Measurements from ENCODE around the gene CCT7.

DNA sequence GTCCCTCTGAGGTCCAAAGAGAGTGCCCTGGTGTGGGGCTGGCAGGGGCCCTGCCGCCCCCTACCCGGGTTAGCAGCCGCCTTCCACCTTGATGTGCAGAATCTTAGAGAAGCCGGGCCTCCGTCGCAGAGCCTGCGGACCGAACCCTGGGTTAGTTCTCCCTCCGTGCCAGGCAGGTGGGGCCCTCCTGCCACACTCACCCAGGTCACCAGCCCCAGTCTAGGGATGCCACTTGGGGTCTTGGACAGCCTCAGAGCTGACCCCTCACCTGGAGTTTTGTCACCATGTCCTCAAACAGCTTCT, 24.8 kb downstream of the CCT7 start:
- no peak for TF ChIP-seq RFX5 (IDR thresholded peaks at IDR 0.05; ENCODE audit: low read length)
- TF ChIP-seq, protein P1, sequence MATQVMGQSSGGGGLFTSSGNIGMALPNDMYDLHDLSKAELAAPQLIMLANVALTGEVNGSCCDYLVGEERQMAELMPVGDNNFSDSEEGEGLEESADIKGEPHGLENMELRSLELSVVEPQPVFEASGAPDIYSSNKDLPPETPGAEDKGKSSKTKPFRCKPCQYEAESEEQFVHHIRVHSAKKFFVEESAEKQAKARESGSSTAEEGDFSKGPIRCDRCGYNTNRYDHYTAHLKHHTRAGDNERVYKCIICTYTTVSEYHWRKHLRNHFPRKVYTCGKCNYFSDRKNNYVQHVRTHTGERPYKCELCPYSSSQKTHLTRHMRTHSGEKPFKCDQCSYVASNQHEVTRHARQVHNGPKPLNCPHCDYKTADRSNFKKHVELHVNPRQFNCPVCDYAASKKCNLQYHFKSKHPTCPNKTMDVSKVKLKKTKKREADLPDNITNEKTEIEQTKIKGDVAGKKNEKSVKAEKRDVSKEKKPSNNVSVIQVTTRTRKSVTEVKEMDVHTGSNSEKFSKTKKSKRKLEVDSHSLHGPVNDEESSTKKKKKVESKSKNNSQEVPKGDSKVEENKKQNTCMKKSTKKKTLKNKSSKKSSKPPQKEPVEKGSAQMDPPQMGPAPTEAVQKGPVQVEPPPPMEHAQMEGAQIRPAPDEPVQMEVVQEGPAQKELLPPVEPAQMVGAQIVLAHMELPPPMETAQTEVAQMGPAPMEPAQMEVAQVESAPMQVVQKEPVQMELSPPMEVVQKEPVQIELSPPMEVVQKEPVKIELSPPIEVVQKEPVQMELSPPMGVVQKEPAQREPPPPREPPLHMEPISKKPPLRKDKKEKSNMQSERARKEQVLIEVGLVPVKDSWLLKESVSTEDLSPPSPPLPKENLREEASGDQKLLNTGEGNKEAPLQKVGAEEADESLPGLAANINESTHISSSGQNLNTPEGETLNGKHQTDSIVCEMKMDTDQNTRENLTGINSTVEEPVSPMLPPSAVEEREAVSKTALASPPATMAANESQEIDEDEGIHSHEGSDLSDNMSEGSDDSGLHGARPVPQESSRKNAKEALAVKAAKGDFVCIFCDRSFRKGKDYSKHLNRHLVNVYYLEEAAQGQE (IDR thresholded peaks at IDR 0.05; ENCODE audit: low read depth, low read length), result no peak
